SH-SY5Y (cell line): Measurements from ENCODE around the gene MYCBPAP.

Experiments
- GATA2 ChIP-seq: IDR thresholded peaks from 2 replicates; pipeline ENCODE4 v1.6.1; 2011; ENCODE audit warnings: mild to moderate bottlenecking, low read depth, low read length
- GATA3 ChIP-seq: IDR thresholded peaks from 2 replicates; pipeline ENCODE4 v1.6.1; 2011; ENCODE audit warnings: low read depth, mild to moderate bottlenecking, low read length, moderate library complexity

The MYCBPAP gene

GRCh38 chr17:50467855-50468303 is 40.4 kb upstream of the MYCBPAP start:
- no peak for TF ChIP-seq GATA2
- TF ChIP-seq GATA3, result no peak

DNA sequence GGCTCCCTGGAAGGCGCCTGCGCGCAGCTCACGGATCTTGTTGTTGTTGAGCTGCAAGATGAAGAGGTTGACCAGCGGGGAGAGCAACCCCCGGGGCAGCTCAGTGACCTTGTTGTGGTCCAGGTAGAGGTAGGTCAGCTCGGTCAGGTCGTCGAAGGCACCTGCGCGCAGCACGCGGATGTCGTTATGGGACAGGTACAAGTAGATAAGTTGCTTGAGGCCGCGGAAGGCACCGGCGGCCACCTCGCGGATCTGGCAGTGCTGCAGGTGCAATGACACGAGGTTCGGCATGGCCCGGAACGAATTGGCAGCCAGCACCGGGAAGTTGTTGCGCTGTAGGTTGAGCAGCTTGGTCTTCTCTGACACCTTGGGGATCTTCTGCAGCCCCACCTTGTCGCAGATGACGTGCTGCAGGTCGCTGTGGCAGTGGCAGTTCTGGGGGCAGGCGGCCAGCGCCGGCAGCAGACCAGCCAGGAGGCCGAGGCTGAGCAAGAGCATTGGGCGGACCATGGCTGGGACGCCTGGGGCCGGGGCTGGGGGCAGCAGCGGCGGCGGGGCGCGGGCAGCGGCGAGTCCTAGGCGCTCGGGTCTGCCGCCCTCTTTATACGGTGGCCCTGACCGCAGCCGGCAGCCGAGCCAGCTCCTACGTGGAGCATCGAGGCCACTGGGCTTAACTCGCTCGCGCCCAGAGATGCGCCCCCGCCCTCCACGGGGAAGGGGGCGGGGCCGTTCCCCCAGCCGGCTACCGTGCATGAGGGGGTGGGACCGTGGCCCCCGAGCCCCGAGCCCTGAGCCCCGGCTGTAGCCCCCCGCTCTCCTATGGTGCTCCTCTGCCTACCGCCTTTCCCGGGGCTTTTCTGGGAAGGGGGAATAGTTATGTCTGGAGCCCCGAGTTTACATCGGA is 39.7 kb upstream of the MYCBPAP start, which contains the start of gene CHAD:
CHAD (minus strand) TSS at position 577 of the 904 bp plus-strand sequence; CDS start at position 510, 67 bp downstream.
- TF ChIP-seq GATA2, result no peak
- no peak for TF ChIP-seq GATA3

DNA sequence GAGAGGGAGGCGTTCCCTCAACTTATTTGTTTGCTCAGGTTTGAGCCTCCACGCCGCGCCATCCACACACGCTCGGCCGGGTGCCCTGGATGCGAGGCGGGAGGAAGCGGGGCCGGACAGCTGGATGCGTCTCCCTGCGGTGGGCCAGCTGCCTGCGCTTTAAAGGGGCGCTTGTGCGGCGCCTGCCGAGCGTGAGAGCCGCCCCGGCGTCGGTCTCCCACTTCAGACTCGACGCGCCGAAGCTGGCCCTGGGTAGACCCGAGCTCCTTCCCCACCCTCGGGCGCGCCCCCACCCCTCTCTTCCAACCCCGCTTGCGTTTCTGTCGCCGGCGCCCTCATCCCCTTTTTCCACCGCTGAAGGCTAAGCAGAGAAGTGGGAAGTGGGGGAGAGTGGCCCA is 39.0 kb upstream of the MYCBPAP start:
- TF ChIP-seq GATA2 (no peak), GATA3 (no peak)

DNA sequence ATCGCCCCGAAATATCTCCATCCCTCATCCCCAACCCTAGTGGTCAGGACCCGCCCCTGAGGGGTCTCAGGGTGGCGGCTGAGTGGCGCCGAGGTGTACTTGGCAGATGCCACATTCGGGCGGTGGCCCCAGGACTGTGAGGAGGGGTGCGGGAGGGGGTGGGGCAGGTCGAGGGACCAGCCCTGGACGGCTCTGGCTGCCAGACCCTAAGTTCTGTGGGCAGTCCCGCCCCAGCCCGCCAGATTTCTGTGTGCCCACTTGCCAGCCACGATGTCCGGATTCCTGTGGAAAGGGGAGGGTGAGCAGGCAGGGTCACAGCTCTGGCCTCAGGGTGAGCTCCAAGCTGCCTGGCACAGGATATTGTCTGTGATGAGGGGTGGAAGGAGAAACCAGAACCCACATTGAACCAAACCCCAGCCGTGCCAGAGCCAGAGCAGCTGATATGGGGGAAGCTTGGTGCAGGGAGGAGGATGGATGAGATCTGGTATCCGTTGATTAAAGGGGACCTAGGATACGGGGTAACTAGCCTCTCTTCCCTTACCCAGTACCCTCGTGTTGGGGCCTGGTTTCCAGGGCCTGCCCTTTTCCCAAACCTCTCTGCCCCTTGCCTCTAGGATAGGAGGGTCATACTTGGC is 38.5 kb upstream of the MYCBPAP start:
- TF ChIP-seq GATA3, result no peak
- TF ChIP-seq GATA2, result no peak

DNA sequence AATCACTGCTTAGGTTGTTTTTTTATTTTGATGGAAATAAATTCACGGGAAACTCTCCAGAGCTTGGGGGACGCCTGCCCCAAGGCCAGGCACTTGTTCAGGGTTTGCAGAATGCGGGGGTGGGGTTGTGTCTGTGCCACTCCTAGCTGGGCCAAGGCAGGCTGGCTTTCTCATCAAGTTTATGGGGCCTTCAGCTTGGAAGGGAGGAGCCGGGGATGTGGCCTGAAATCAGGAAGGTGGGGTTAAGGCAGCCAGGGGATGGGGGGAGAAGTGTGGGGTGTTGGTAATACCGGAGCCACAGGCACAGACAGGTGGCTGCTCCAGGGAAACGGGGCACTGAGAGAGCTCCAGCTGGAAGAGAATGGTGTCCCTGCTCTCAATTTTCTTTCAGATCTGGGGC is 37.8 kb upstream of the MYCBPAP start:
- TF ChIP-seq GATA3 (no peak), GATA2 (no peak)

DNA sequence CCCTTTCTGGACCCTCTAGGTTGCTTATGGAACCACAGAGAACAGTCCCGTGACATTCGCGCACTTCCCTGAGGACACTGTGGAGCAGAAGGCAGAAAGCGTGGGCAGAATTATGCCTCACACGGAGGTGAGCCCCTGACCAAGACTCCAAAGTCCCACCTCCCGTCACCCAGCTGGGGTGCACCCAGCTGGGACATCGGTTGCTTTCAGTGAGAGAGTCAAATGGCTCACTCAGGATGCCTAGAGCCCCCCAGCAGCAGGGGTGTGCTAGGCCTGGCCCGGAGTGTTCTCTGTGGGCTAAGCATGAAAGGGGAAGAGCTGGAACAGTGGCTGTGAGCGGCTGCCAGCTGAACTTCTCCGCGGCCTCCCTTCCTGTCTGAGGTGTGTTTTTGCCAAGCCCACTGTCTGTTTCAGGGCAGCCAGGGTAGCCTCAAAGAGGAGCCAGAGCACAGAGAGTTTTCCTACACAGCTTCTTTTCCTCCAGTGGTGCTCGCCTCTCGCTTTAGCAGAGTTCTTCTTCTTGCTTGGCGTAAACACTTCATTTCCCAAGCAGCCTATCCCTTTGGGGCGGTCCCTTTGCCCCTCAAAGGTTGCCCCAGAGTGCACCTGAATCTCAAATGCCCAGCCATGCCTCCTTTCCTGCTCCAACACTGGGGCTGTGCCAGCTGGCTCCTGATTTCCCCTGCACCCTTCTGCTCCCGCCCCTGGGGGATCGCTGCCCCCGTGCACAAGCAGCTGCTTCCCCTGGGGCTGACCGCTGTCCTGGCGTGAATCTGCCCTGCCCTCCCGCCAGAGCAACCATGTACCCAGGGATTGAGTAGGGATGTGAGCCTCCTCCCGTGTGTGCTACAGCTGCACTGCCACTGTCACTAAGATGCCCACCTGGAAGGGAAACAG is 37.0 kb upstream of the MYCBPAP start:
- no peak for TF ChIP-seq GATA2
- TF ChIP-seq GATA3, result no peak

DNA sequence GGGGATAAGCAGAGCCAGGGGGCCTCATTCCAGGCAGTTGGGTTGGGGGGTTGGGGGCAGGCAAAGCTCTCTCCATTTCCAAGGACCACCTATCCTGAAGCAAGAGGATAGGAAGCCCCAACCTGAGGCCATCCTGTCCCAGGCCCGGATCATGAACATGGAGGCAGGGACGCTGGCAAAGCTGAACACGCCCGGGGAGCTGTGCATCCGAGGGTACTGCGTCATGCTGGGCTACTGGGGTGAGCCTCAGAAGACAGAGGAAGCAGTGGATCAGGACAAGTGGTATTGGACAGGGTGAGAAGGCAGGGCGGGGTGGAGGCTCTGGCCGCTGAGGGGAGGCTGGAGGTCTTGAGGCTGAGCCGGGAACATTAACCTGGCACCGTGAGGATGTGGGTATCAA is 36.0 kb upstream of the MYCBPAP start:
- no peak for TF ChIP-seq GATA2
- no peak for TF ChIP-seq GATA3

GRCh38 chr17:50473901-50474300 is 34.3 kb upstream of the MYCBPAP start:
- no peak for TF ChIP-seq GATA3
- TF ChIP-seq GATA2, result no peak

- TF ChIP-seq GATA3 (no peak), GATA2 (no peak)
These were observed 33.7 kb upstream of the MYCBPAP start for GRCh38 chr17:50474523-50474922.

DNA sequence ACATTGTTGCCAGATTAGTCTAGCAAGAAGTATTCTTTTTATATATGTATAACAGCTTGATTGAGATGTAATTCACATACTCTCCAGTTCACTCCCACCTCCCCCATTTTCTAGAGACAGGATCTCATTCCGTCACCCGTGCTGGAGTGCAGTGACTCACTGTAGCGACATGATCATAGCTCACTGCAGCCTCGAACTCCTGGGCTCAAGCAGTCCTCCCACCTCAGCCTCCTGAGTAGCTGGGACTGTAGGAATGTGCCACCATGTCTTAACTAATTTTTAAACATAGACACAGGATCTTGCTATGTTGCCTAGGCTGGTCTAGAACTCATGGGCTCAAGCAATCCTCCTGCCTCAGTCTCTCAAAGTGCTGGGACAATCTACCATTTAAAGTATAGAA is 32.9 kb upstream of the MYCBPAP start:
- no peak for TF ChIP-seq GATA2
- TF ChIP-seq GATA3, result no peak

GRCh38 chr17:50476545-50477315 is 31.5 kb upstream of the MYCBPAP start:
- no peak for TF ChIP-seq GATA3
- no peak for TF ChIP-seq GATA2

GRCh38 chr17:50477976-50478375 is 30.3 kb upstream of the MYCBPAP start:
- TF ChIP-seq GATA3, result no peak
- TF ChIP-seq GATA2, result no peak

DNA sequence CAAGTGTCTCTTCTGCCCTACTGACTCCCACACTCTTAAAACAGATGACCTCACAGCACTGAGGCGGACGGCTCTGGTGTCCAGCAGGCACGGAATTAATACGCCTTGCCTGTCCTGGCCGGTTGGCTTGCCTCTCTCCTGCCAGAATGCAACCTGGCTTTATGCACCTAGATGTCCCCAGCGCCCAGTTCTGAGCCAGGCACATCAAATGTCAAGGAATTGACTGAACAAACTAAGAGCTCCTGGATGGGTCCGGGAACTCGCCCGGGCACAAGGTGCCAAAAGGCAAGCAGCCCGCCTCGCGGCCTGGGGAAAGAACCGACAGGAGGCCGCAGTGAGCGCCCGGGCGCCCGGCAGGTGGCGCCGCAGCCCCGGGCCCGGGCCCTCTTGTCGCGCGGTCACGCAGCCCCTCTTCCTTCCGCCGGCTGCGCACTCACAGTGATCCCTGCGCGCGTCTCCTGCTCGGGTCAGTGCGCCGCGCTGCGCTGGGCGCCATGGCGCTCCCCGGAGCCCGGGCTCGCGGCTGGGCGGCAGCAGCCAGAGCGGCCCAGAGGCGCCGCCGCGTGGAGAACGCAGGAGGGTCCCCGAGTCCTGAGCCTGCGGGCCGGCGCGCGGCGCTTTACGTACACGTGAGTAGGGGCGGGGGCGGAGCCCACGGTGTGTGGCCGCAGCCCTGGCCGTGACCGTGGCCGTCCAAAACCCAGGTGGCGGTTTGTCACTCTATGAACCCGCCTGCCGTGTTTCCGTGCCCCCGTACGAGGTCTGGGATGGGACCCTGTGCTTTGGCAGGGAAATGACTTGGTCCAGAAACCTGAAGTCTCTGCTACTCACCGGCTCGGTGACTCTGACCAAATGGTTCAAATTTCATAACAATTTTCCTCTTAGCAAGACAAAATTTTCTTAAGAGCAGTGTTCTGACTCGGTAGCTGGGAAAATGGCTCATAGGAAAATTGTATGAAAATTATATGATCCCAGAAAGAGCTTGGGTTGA is 29.6 kb upstream of the MYCBPAP start, which contains the start of gene RSAD1:
RSAD1 (plus strand) TSS at position 470 of the 991 bp plus-strand sequence; CDS start at position 495, 25 bp downstream.
- TF ChIP-seq GATA2, result no peak; the same call in 1 of the 2 replicates
- no peak for TF ChIP-seq GATA3
